ENCODE measurements around the gene TRIM42.

The TRIM42 gene

DNA sequence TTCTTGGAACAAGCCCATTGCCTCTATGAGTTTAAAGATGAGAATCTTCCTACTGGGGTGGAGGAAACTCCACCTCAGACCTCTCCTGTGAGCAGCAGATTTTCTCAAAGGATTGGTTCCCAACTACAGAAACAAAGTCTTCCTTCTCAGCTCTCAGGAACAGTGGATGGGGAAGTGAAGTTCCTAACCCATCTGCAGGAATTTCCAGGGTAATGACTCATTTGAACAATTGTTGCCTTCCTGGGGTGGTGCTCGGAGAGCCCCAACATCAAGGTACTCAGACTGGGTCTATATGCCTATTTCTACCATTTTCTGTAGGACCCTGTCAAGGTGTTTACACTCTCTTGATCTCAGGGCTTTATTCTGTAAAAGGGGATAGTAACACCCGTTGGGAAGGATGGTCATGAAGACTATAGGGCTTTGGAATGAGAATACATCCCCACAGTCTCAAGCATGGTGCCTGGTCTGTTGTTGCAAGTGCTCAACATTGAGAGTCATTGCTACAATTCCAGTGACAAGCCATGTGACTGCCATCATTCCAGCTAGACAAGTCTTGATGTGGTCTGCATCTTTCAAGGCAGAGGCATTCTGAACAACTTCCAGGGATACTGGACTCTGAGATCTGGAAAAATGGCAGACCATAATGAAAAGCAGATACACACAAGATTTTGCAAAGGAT, 33.0 kb downstream of the TRIM42 start:
- DNase-seq: no peak

DNA sequence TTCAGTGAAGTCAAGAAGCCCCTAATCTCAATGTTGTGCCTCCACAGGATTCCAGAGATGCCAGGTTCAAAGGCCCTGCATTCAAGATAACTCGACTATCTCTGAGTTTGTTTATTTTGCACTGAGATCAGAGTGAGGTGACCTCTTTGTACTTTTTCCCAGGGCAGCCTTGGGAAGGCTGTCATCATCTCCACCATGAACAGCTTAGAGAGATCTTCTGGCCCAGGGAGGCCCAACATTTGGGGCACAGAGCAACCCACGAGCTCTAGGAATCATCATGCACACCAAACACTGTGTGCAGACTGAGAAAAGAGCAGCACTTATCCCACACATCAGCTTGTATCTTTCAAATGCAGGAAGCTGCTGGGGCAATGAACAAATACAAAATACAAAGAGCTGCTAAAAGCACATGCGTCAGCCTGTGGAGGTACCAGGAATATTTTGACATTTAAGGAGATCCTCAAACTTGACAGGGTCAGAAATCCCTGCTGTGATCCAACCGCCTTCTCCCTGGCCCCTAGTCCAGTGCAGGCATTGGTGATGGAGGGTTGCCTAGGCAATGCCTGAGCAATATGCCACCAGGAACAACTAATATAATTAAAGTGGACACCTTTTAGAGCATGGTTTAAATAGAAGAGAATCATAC, 33.6 kb downstream of the TRIM42 start:
- DNase-seq: no peak

DNA sequence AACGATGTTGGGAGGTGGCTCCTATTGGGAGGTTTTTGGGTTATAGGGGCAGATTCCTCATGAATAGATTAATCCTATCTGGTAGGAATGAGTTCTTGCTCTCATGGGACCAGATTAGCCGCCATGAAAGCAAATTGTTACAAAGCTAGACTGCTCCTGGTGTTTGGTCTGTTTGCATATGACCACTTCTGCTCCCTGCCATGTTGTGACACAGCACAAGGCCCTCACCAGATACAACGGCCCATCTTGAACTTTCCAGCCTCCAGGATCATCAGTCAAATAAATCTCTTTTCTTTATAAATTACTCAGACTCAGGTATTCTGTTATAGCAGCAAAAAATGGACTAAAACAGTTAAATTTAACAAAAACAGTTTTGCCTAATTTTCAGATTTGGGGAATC, 34.4 kb downstream of the TRIM42 start:
- no peak for DNase-seq

DNA sequence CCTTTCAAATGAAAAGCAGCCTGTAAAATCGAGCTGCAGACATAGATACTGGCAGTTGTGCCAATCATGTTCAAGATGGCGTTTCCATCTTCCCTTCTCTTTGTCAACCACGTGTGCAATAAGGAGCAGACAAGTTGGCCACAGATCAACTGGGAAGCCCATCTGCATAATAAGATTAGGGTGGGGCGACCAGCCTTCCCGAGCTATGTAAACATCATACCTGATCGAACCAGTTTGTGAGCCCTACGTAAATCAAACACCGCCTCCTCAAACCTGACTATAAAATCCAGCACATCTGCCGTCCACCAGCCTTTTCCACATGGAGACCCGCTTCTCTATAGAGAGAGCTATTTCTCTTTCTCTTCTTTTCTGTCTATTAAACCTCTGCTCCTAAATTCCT, 37.2 kb downstream of the TRIM42 start:
- no peak for DNase-seq

GRCh38 chr3:140717921-140718320, 40.1 kb downstream of the TRIM42 start:
- DNase-seq: no peak

GRCh38 chr3:140719841-140720614, 42.2 kb downstream of the TRIM42 start:
- no peak for DNase-seq

DNA sequence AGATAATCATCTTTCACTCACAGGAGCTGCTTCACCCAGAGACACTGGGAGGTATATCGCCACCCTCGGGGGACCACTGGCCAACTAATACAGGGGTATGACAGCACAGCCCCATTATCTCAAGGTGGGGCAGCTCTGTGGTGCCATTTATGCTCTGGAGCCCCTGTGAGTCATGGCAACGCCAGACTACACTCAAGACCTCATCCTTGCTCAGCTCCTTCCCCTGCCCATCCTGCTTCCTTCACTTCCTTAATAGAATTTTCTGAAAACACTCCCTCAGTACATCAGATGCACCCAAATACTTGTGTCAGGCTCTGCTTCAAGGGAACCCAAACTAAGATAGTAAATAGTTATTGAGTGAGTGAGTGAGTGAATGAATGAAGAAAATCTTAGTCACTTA, 45.7 kb downstream of the TRIM42 start:
- no peak for DNase-seq

GRCh38 chr3:140724856-140725812, 47.3 kb downstream of the TRIM42 start:
- no peak for DNase-seq

DNA sequence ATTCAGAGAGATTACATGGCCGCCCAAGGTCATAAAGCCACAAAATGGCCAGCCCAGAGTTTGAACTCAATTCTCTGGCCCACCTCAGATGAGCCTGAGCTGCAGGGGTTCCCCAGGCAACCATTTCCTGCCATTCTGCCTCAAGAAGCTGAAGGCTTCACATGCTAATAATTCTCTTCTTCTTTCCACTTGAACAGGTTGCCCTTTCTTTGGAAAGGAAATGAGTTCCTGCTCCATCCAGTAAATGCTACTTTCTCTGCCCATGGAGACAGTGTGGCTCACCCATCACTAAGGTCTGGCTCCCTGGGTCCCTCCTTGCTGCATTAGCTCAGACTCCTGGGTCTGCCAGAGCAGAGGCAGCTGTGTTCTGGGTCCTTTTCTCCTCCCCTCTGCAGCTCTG, 48.2 kb downstream of the TRIM42 start:
- no peak for DNase-seq

GRCh38 chr3:140727886-140728285, 50.0 kb downstream of the TRIM42 start:
- no peak for DNase-seq

- no peak for DNase-seq
These were observed 53.7 kb downstream of the TRIM42 start for GRCh38 chr3:140731440-140732119.

GRCh38 chr3:140733623-140734022, 55.8 kb downstream of the TRIM42 start:
- DNase-seq: no peak

GRCh38 chr3:140736863-140737460, 59.1 kb downstream of the TRIM42 start:
- DNase-seq: peak in 24 of 51 donors; percentile 1 to 40 (median 10)

DNA sequence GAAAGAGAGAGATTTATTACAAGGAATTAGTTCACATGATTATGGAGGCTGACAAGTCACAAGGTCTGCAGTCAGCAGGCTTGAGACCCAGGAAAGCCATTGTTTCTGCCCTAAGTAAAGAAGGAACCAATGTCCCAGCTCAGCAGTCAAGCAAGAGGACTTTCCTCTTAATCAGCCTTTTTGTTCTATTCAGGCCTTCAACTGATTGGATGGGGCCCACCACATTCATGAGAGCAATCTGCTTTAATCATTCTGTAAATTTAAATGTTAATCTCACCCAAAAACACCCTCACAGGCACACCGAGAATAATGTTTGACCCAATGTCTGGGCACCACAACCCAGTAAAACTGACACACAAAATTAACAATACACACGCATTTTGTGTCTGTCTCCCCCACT, 64.3 kb downstream of the TRIM42 start:
- DNase-seq: no peak

DNA sequence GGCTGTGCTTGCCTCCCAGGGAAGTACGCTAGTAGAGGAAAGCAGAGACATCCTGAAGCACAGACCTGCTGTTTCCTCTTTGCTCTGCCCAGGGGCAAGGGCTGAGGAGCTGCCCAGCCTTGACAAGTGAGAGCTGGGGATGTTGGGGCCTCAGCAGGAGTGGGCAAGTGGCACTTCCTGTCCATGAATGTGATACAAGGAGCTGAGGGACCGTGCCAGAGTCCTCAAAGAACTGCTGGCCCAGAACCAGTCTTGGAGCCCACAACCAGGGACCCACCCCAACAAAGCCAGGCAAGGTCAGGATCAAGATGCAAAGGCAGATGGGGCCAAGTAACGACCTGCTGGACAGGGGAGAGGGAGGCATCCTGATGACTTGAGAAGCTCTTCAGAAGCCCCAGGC, 70.3 kb downstream of the TRIM42 start:
- DNase-seq: no peak

GRCh38 chr3:140748903-140749302, 71.0 kb downstream of the TRIM42 start:
- DNase-seq: peak in 3 of 51 donors; percentile 1 to 10 (median 5)
